HepG2 (cell line): ENCODE data around the gene BCAS3. TPM values are rescaled to one million over a fixed set of nuclear protein-coding genes. Genes with fewer than 3 reads are reported as not detected.

Experiments
- BHLHE40 ChIP-seq: IDR thresholded peaks from 2 replicates; pipeline ENCODE4 v1.6.1; 2011; ENCODE audit warnings: low read length, improper control_type of control experiment
- BORCS8-MEF2B ChIP-seq: sonication (generic); formaldehyde crosslinking; IDR thresholded peaks from 2 replicates; pipeline ENCODE4 v1.8.0; 2022; ENCODE audit warnings: mild to moderate bottlenecking, missing genetic modification reagents
- CBX5 ChIP-seq: sonication (generic); formaldehyde crosslinking; IDR thresholded peaks from 2 replicates; pipeline ENCODE4 v1.4.0; 2020; ENCODE audit warnings: missing genetic modification reagents, borderline replicate concordance
- KDM5A ChIP-seq: fragments of 200-600 bp; sonication (generic); IDR thresholded peaks from 2 replicates; pipeline ENCODE4 v1.7.0; 2018; ENCODE audit warnings: antibody characterized with exemption, mild to moderate bottlenecking, low read length, borderline replicate concordance
- PAF1 ChIP-seq: IDR thresholded peaks from 2 replicates; pipeline ENCODE4 v1.6.1; 2016; ENCODE audit warnings: missing genetic modification reagents, missing compliant biosample characterization
- RCOR2 ChIP-seq: IDR thresholded peaks from 2 replicates; pipeline ENCODE4 v1.6.1; 2016; ENCODE audit warnings: missing biosample characterization, missing genetic modification reagents
- SP1 ChIP-seq, 2 experiments: fragments of 450-650 bp in 1 of 2; sonication (generic) in 1 of 2; formaldehyde crosslinking in 1 of 2; IDR thresholded peaks; 2 replicates each; pipeline versions ENCODE4 v1.4.0 to v1.6.1; 2016 to 2020; ENCODE audit warnings: missing genetic modification reagents in 1 of 2
- SPEN ChIP-seq: sonication (generic); formaldehyde crosslinking; IDR thresholded peaks from 2 replicates; pipeline ENCODE4 v1.5.1; 2020; ENCODE audit warnings: low read depth, mild to moderate bottlenecking, missing genetic modification reagents
- YEATS2 ChIP-seq: sonication (generic); formaldehyde crosslinking; IDR thresholded peaks from 2 replicates; pipeline ENCODE4 v1.4.0; 2020; ENCODE audit warnings: missing genetic modification reagents, borderline replicate concordance
- ZBED4 ChIP-seq: sonication (generic); formaldehyde crosslinking; IDR thresholded peaks from 2 replicates; pipeline ENCODE4 v1.4.0; 2020; ENCODE audit warnings: missing genetic modification reagents, borderline replicate concordance
- ZNF17 ChIP-seq: sonication (generic); formaldehyde crosslinking; IDR thresholded peaks from 2 replicates; pipeline ENCODE4 v1.5.0; 2020; ENCODE audit warnings: mild to moderate bottlenecking, missing genetic modification reagents
- ZNF768 ChIP-seq: sonication (generic); formaldehyde crosslinking; IDR thresholded peaks from 2 replicates; pipeline ENCODE4 v1.4.0; 2020; ENCODE audit warnings: missing genetic modification reagents
- ZNF770 ChIP-seq: sonication (generic); formaldehyde crosslinking; IDR thresholded peaks from 2 replicates; pipeline ENCODE4 v1.5.0; 2020; ENCODE audit warnings: mild to moderate bottlenecking, missing genetic modification reagents
- polyA plus RNA-seq, 8 experiments: library from polyadenylated mRNA; depleted of rRNA in 3 of 8; stranded (reverse) in 7 of 8; unstranded in 1 of 8; fragments of >200 nt; fragmentation: Illumina TruSeq in 4 of 8; extraction: Trizol in 4 of 8; gene quantifications; 2 replicates each; pipeline versions ENCODE4 v1.2.1 to v1.2.3, GENCODE V29; 2011 to 2016; ENCODE audit warnings: low read depth in 4 of 8, missing spikeins in 1 of 8, mixed read lengths in 1 of 8; ENCODE audit not compliant: insufficient read depth in 1 of 8
- total RNA-seq, 5 experiments: library from RNA; depleted of rRNA; stranded (reverse); fragments of >200 nt; fragmentation: Illumina TruSeq; extraction: Trizol; gene quantifications; 2 replicates each; pipeline ENCODE4 v1.2.3, GENCODE V29; 2016; ENCODE audit warnings: low read depth in 1 of 5
- TF ChIP-seq, protein P1 (sequence below): IDR thresholded peaks from 2 replicates; pipeline ENCODE4 v1.6.1; 2016; ENCODE audit warnings: mild to moderate bottlenecking
- TF ChIP-seq, protein P2 (sequence below): IDR thresholded peaks from 2 replicates; pipeline ENCODE4 v1.6.1; 2016; ENCODE audit warnings: low read depth
- TF ChIP-seq, protein P3 (sequence below): sonication (generic); formaldehyde crosslinking; IDR thresholded peaks from 2 replicates; pipeline ENCODE4 v1.4.0; 2020; ENCODE audit warnings: missing genetic modification reagents

The BCAS3 gene
- total and polyA plus RNA-seq, 2 of the 13 experiments (the other 11 are each of a cell fraction or from before 2014, with no cell fraction given): 10.7 to 11.2 TPM

DNA sequence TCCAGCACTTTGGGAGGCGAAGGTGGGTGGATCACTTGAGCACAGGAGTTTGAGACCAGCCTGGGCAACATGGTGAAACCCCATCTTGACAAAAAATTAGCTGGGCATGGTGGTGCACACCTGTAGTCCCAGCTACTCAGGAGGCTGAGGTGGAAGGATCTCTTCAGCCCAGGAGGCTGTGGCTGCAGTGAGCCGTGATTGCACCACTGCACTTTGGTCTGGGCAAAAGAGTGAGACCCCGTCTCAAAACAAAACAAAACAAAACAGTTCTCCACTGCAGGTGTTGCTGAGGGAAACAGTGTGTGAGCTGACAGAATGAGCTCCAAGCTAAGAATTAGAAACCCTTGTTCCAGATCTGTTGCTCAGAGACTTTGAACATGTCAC is 686.8 kb downstream of the BCAS3 start (continued):
- no peak for TF ChIP-seq ZBED4 (CRISPR knock-in tag)
- TF ChIP-seq RCOR2 (CRISPR knock-in tag): no peak; the same call in 1 of the 2 replicates
- no peak for TF ChIP-seq CBX5 (CRISPR knock-in tag)
- TF ChIP-seq YEATS2: no peak
- no peak for TF ChIP-seq BHLHE40
- peak; percentile 38; the same call in 1 of the 2 replicates for TF ChIP-seq ZNF768 (CRISPR knock-in tag)
- no peak for TF ChIP-seq KDM5A
- TF ChIP-seq, protein P1, sequence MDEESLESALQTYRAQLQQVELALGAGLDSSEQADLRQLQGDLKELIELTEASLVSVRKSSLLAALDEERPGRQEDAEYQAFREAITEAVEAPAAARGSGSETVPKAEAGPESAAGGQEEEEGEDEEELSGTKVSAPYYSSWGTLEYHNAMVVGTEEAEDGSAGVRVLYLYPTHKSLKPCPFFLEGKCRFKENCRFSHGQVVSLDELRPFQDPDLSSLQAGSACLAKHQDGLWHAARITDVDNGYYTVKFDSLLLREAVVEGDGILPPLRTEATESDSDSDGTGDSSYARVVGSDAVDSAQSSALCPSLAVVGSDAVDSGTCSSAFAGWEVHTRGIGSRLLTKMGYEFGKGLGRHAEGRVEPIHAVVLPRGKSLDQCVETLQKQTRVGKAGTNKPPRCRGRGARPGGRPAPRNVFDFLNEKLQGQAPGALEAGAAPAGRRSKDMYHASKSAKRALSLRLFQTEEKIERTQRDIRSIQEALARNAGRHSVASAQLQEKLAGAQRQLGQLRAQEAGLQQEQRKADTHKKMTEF (CRISPR knock-in tag): no peak
- TF ChIP-seq, protein P2, sequence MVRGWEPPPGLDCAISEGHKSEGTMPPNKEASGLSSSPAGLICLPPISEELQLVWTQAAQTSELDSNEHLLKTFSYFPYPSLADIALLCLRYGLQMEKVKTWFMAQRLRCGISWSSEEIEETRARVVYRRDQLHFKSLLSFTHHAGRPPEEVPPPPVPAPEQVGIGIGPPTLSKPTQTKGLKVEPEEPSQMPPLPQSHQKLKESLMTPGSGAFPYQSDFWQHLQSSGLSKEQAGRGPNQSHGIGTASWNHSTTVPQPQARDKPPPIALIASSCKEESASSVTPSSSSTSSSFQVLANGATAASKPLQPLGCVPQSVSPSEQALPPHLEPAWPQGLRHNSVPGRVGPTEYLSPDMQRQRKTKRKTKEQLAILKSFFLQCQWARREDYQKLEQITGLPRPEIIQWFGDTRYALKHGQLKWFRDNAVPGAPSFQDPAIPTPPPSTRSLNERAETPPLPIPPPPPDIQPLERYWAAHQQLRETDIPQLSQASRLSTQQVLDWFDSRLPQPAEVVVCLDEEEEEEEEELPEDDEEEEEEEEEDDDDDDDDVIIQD: no peak
- TF ChIP-seq, protein P3, sequence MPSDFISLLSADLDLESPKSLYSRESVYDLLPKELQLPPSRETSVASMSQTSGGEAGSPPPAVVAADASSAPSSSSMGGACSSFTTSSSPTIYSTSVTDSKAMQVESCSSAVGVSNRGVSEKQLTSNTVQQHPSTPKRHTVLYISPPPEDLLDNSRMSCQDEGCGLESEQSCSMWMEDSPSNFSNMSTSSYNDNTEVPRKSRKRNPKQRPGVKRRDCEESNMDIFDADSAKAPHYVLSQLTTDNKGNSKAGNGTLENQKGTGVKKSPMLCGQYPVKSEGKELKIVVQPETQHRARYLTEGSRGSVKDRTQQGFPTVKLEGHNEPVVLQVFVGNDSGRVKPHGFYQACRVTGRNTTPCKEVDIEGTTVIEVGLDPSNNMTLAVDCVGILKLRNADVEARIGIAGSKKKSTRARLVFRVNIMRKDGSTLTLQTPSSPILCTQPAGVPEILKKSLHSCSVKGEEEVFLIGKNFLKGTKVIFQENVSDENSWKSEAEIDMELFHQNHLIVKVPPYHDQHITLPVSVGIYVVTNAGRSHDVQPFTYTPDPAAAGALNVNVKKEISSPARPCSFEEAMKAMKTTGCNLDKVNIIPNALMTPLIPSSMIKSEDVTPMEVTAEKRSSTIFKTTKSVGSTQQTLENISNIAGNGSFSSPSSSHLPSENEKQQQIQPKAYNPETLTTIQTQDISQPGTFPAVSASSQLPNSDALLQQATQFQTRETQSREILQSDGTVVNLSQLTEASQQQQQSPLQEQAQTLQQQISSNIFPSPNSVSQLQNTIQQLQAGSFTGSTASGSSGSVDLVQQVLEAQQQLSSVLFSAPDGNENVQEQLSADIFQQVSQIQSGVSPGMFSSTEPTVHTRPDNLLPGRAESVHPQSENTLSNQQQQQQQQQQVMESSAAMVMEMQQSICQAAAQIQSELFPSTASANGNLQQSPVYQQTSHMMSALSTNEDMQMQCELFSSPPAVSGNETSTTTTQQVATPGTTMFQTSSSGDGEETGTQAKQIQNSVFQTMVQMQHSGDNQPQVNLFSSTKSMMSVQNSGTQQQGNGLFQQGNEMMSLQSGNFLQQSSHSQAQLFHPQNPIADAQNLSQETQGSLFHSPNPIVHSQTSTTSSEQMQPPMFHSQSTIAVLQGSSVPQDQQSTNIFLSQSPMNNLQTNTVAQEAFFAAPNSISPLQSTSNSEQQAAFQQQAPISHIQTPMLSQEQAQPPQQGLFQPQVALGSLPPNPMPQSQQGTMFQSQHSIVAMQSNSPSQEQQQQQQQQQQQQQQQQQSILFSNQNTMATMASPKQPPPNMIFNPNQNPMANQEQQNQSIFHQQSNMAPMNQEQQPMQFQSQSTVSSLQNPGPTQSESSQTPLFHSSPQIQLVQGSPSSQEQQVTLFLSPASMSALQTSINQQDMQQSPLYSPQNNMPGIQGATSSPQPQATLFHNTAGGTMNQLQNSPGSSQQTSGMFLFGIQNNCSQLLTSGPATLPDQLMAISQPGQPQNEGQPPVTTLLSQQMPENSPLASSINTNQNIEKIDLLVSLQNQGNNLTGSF (CRISPR knock-in tag): 0 out of 2 replicates have a peak, but pooled peaks have one; percentile 7
- peak; percentile 97 for TF ChIP-seq ZNF770 (CRISPR knock-in tag)
- no peak for TF ChIP-seq ZNF17 (CRISPR knock-in tag)
- TF ChIP-seq SPEN (CRISPR knock-in tag): no peak
- TF ChIP-seq BORCS8-MEF2B (CRISPR knock-in tag): 0 out of 2 replicates have a peak, but pooled peaks have one; percentile 38
- no peak for TF ChIP-seq PAF1
- TF ChIP-seq SP1 (IDR thresholded peaks at IDR 0.05): no peak
- TF ChIP-seq SP1 (CRISPR knock-in tag; IDR thresholded peaks at IDR 0.05): no peak
